Suprapubic skin (tissue), 3 donors: ENCODE data around the gene CCDC88C.

Experiments used
- POLR2A ChIP-seq, 2 donors: fragments of 450-650 bp; IDR thresholded peaks; one replicate each; pipeline ENCODE4 v1.6.1; 2017; ENCODE audit warnings: antibody characterized with exemption in 2 of 2, mild to moderate bottlenecking in 2 of 2, moderate library complexity in 2 of 2
- TF ChIP-seq, protein P1 (sequence below), 2 donors: fragments of 200-600 bp in 1 of 2; fragments of 450-650 bp in 1 of 2; sonication (generic) in 1 of 2; IDR thresholded peaks; one replicate each; pipeline ENCODE4 v1.5.1; 2016 to 2019; ENCODE audit warnings: antibody characterized with exemption in 2 of 2, mild to moderate bottlenecking in 1 of 2, moderate library complexity in 1 of 2

DNA sequence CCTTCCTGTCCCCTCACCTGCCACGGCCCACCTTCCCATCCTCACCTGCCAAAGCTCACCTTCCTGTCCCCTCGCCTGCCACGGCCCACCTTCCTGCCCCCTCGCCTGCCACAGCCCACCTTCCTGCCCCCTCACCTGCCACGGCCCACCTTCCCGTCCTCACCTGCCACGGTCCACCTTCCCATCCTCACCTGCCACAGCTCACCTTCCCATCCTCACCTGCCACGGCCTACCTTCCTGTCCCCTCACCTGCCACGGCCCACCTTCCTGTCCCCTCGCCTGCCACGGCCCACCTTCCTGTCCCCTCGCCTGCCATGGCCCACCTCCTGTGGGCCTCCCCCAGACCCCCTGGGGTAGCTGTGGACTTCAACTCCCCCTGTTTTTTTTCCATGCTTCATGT lies 124.3 kb downstream of the CCDC88C start:
- TF ChIP-seq, protein P1, sequence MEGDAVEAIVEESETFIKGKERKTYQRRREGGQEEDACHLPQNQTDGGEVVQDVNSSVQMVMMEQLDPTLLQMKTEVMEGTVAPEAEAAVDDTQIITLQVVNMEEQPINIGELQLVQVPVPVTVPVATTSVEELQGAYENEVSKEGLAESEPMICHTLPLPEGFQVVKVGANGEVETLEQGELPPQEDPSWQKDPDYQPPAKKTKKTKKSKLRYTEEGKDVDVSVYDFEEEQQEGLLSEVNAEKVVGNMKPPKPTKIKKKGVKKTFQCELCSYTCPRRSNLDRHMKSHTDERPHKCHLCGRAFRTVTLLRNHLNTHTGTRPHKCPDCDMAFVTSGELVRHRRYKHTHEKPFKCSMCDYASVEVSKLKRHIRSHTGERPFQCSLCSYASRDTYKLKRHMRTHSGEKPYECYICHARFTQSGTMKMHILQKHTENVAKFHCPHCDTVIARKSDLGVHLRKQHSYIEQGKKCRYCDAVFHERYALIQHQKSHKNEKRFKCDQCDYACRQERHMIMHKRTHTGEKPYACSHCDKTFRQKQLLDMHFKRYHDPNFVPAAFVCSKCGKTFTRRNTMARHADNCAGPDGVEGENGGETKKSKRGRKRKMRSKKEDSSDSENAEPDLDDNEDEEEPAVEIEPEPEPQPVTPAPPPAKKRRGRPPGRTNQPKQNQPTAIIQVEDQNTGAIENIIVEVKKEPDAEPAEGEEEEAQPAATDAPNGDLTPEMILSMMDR (IDR thresholded peaks at IDR 0.05) = no peak
- no peak for TF ChIP-seq POLR2A (IDR thresholded peaks at IDR 0.05)
